ENCODE results near the gene CUL3. TPM values are rescaled to one million over a fixed set of nuclear protein-coding genes. Genes with fewer than 3 reads are reported as not detected.
"Not testable (repeated sequence)": the region's sequence is repeated elsewhere in the genome, so short reads cannot be mapped to it uniquely, and the experiment has no call there.

The CUL3 gene
- total RNA-seq, 1 experiment from 2014 or later = 114 TPM

DNA sequence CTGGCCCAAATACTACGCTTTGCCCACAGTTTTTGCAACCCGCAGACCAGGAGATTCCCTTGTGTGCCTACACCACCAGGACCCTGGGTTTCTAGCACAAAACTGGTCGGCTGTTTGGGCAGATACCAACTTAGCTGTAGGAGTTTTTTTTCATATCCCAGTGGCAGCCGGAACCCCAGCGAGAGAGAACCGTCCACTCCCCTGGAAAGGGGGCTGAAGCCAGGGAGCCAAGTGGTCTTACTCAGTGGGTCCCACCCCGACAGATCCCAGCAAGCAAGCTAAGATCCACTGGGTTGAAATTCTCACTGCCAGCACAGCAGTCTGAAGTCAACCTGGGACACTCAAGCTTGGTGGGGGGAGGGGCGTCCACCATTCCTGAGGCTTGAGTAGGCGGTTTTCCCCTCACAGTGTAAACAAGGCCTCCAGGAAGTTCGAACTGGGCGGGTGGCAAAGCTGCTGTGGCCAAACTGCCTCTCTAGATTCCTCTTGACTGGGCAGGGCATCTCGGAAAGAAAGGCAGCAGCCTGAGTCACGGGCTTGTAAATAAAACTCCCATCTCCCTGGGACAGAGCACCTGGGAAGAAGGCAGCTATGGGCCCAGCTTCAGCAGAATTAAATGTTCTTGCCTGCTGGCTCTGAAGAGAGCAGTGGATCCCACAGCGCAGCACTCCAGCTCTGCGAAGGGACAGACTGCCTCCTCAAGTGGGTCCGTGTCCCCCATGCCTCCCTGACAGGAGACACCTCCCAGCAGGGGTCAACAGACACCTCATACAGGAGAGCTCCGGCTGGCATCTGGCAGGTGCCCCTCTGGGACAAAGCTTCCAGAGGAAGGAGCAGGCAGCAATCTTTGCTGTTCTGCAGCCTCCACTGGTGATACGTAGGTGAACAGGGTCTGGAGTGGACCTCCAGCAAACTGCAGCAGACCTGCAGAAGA is 99.8 kb downstream of the CUL3 start:
- H3K27me3 ChIP-seq (ENCODE audit: insufficient read depth, low read length); H3K9me3 ChIP-seq (ENCODE audit: control insufficient read depth, low read depth, low read length); H3K23ac ChIP-seq (ENCODE audit: insufficient read length, low read depth, low read length); H3K79me2 ChIP-seq (ENCODE audit: insufficient read depth, low read length); H2BK20ac ChIP-seq (ENCODE audit: low read depth, low read length, poor library complexity, severe bottlenecking); H3K9ac ChIP-seq (ENCODE audit: extremely low read depth, insufficient read length, low read length); H4K20me1 ChIP-seq (ENCODE audit: control insufficient read depth, insufficient read depth, insufficient read length); H2AK5ac ChIP-seq (ENCODE audit: insufficient read length, low read length); H2BK15ac ChIP-seq (ENCODE audit: low read depth, low read length); H2AFZ ChIP-seq (ENCODE audit: low read length); H2BK12ac ChIP-seq (ENCODE audit: insufficient read length, low read depth, low read length); H4K91ac ChIP-seq (ENCODE audit: insufficient read length, low read depth, low read length); H3K4me1 ChIP-seq (ENCODE audit: insufficient read depth, low read length); H3K4me2 ChIP-seq (ENCODE audit: insufficient read depth, insufficient read length, low read length); H3K27me3 Mint-ChIP-seq (ENCODE audit: low read depth); H3T11ph ChIP-seq (ENCODE audit: low read length); H3K79me1 ChIP-seq (ENCODE audit: insufficient read depth, low read depth, low read length, poor library complexity, severe bottlenecking); H3K23me2 ChIP-seq (ENCODE audit: insufficient read length, low read depth, low read length, poor library complexity, severe bottlenecking); H2BK120ac ChIP-seq (ENCODE audit: low read depth, low read length, poor library complexity, severe bottlenecking); H4K8ac ChIP-seq (replicated peaks; ENCODE audit: insufficient read length, low read depth, low read length); H4K5ac ChIP-seq (ENCODE audit: insufficient read length, low read depth, low read length); H3K56ac ChIP-seq (ENCODE audit: insufficient read length, low read depth, low read length); H2BK5ac ChIP-seq (ENCODE audit: insufficient read length, low read length): not testable (repeated sequence)
- peak; percentile 88 for DNase-seq
- Histone ChIP-seq H3K18ac (ENCODE audit: insufficient read length, low read depth, low read length) (peak overlapping the region; percentile 78), H3K27ac (ENCODE audit: insufficient read length, low read depth, low read length) (peak overlapping the region; percentile 68), H3K4ac (ENCODE audit: low read depth, low read length) (0 out of 2 replicates have a peak overlapping the region, but pooled peaks have one; percentile 23), H3K14ac (ENCODE audit: insufficient read depth, low read length) (peak overlapping the region; percentile 68; the same call in 1 of the 2 replicates)
- WGBS (ENCODE audit: extremely low coverage, insufficient read length, low lambda C conversion rate) = no CpG with 5 or more reads among the region's 18 CpGs
- peaks cover 31 to 48% (median 47%) of the 10 kb centered on the region in 3 experiments for H3K36me3 Mint-ChIP-seq (ENCODE audit: insufficient read depth in 1 of 3, low read depth in 3 of 3)
- peak overlapping the region; percentile 59 to 97 (median 72) for H3K27ac Mint-ChIP-seq
- H3K9me3 Mint-ChIP-seq = peaks cover 15 to 21% of the 10 kb centered on the region in 2 experiments
- peaks cover 21 to 24% of the 10 kb centered on the region in 2 experiments for H3K4me1 Mint-ChIP-seq
- H3K4me3 Mint-ChIP-seq = peak overlapping the region; percentile 24 to 30; a peak in 2 of 5 replicates

All from H9 (cell line).